AG04449 (cell line): ENCODE results near the gene LZTR1.

ENCODE experiments used
- CTCF ChIA-PET: fragments of 350-600 bp; formaldehyde crosslinking; extraction: SDS; loops from one replicate; lab custom pipeline; 2021; ENCODE audit warnings: antibody characterized with exemption; lab: Yijun Ruan, JAX
- POLR2A ChIA-PET: fragments of 400-600, 350-600 bp; formaldehyde crosslinking; extraction: SDS; loops from one replicate; lab custom pipeline; 2020; ENCODE audit warnings: antibody characterized with exemption, inconsistent platforms; lab: Yijun Ruan, JAX
- DNase-seq: peaks from one replicate; pipeline ENCODE4 v3.0.0-alpha.2; 2010; ENCODE audit warnings: low read depth, low spot score
- H3K4me3 ChIP-seq: 2 replicates; pipeline ENCODE4 v1.5.1; 2011; ENCODE audit warnings: low read depth, mild to moderate bottlenecking, control low read depth, low read length
- TF ChIP-seq, protein P1 (sequence below): IDR thresholded peaks from one replicate; pipeline ENCODE4 v1.5.1; 2011; ENCODE audit warnings: mild to moderate bottlenecking, moderate library complexity, low read length, control low read depth, inconsistent platforms; ENCODE audit not compliant: insufficient read depth; ENCODE audit errors: missing control alignments

LZTR1 gene

DNA sequence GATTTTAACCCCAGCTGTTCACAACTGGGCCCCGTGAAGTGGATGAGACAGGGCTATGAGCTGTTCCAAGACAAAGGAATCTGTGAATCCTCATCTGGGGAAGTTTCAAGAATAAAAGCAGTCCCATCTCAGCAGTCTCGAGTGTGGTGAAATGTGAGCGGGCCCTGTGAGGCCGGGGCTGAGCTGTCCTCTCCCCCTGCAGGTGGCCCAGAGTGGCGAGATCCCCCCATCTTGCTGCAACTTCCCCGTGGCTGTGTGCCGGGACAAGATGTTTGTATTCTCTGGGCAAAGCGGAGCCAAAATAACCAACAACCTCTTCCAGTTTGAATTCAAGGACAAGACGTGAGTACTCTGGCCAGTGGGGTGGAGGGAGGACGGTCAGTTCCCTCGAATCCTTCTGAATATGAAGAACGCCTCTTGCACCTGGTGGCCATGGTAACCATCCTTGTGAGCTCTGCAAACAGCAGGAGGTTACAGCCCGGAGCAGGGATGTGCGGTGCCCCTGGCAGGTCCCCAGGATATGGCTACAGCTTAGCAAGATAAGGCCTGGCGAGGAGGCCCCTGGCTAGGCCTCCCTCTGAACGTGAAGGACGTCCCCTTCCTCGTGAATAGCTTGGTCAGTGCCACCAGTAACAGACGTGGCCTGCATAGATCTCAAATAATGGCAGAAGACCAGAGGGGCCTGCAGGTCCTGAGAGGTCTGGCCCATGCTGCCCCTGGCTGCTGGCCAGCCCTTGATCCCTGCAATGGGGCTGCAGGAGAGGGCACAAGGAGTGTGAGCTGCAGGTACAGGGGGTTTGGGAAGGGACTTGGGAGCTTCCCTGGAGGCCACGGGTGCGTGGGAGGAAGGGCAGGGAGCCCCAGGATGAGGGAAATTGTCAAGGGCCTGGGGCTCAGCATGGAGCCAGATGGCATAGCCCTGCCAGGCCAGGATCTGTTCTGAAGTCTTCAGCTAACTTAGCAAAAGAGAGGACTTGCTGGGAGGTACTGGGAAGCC lies 8.4 kb downstream of the LZTR1 start:
- DNase-seq = no peak
- CTCF ChIA-PET = interaction anchor here (1.1 to 2.3 kb wide), 5 partner anchors 8 to 651 kb away, joined by 3 to 11 read pairs (median 3); partner anchors contain the start of gene LZTR1
- POLR2A ChIA-PET = interaction anchor here (1.4 to 2.1 kb wide), 2 partner anchors 8 to 9 kb away, joined by 6 read pairs; partner anchors contain the start of gene LZTR1
- H3K4me3 ChIP-seq = no peak overlapping the region
- TF ChIP-seq, protein P1, sequence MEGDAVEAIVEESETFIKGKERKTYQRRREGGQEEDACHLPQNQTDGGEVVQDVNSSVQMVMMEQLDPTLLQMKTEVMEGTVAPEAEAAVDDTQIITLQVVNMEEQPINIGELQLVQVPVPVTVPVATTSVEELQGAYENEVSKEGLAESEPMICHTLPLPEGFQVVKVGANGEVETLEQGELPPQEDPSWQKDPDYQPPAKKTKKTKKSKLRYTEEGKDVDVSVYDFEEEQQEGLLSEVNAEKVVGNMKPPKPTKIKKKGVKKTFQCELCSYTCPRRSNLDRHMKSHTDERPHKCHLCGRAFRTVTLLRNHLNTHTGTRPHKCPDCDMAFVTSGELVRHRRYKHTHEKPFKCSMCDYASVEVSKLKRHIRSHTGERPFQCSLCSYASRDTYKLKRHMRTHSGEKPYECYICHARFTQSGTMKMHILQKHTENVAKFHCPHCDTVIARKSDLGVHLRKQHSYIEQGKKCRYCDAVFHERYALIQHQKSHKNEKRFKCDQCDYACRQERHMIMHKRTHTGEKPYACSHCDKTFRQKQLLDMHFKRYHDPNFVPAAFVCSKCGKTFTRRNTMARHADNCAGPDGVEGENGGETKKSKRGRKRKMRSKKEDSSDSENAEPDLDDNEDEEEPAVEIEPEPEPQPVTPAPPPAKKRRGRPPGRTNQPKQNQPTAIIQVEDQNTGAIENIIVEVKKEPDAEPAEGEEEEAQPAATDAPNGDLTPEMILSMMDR = no peak

DNA sequence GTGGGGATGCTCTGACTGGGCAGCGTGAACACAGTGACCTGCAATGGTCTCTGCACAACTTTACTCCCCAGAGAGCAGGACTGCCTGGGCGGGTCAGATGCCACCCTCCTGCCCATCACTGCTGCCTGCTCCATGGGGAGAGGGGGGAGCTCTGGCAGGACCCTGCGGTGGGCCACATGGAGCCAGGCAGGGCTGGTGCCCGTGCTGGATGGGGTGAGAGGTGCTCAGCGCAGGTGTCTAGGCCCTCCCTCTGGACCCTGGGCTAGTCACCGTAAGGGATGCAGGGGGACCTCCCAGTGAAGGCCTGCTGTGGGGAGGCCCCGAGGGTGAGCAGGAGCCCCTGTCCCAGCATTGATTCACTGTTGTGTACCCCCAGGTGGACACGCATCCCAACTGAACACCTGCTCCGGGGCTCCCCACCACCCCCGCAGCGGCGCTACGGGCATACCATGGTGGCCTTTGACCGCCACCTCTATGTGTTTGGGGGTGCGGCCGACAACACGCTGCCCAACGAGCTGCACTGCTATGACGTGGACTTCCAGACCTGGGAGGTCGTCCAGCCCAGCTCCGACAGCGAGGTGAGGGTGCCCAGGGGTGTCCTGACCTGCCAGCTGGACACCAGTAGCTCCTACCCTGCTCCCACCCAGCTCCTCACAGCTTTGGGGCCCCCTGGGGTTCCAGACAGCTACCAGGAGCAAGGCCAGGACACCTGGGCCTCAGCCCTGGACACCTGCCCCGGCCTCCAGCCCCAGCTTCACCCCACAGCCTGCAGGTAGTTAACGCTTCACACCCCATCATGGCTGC lies 9.4 kb downstream of the LZTR1 start:
- no peak for DNase-seq
- ChIA-PET CTCF (interaction anchor here (1.1 to 2.0 kb wide), 3 partner anchors 9 to 106 kb away, joined by 3 to 11 read pairs (median 3); partner anchors contain the start of gene LZTR1), POLR2A (interaction anchor here (1.4 to 2.3 kb wide), 3 partner anchors 8 to 11 kb away, joined by 6 to 7 read pairs (median 6); partner anchors contain the start of genes LZTR1 and THAP7)
- no peak overlapping the region for H3K4me3 ChIP-seq
- TF ChIP-seq, protein P1 = no peak

GRCh38 chr22:20992056-20992442 lies 10.0 kb downstream of the LZTR1 start:
- DNase-seq = no peak
- ChIA-PET CTCF (interaction anchor here (1.4 kb wide), 1 partner anchor 11 kb away, joined by 3 read pairs; no protein-coding TSS in a partner anchor), POLR2A (interaction anchor here (1.4 to 2.3 kb wide), 2 partner anchors 10 kb away, joined by 6 to 7 read pairs; partner anchors contain the start of genes LZTR1 and THAP7)
- H3K4me3 ChIP-seq = no peak overlapping the region
- TF ChIP-seq, protein P1 = no peak

DNA sequence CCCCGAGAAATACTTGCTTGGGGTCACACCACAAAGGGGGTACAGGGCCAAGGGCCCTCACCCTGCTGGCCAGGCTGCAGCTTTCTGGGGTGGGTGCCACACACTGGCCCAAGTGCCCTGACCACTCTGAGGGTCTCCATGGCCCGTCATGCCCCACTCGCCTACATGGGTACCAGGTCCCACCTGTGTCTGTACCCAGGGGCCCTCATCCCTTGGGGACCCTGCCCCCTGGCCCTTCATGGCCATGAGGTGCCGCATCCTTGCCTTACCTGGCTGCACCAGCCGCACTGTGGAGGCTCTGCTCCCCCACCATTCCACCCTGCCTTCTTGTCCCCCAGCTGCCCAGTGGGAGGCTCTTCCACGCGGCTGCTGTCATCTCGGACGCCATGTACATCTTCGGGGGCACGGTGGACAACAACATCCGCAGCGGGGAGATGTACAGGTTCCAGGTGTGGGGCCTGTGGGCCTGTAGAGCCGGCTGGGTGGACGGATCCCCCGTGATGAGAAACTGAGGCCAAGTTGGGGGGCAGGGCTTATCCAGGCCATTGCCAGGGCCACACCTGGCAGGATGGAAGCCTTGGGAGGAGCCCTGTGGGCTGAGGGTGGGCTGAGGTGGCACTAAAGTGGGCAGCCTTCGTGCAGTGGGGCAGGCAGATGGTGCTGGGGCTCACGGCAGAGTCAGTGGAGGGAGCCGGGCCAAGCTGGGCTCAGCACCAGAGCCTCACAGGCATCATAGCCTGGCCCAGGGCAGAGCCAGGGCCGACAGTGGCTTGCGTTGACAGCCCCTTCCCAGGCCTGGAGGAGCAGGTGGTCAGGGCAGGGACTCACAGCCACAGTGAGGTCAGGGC lies 10.6 kb downstream of the LZTR1 start:
- no peak overlapping the region for H3K4me3 ChIP-seq
- POLR2A ChIA-PET = interaction anchor here (2.3 kb wide), 1 partner anchor 10 kb away, joined by 7 read pairs; the partner anchor contains the start of gene THAP7
- no peak for DNase-seq
- TF ChIP-seq, protein P1 = no peak
- CTCF ChIA-PET = interaction anchor here (1.4 kb wide), 1 partner anchor 10 kb away, joined by 3 read pairs; no protein-coding TSS in a partner anchor
